ENCODE measurements around the gene LPCAT2. TPM values are rescaled to one million over a fixed set of nuclear protein-coding genes. Genes with fewer than 3 reads are reported as not detected.

The LPCAT2 gene
- polyA plus RNA-seq, 2 of the 4 experiments (the other 2 are of a cell fraction) = 8.0 to 16.3 TPM

GRCh38 chr16:55562936-55563335 is 54.1 kb downstream of the LPCAT2 start:
- ATAC-seq (no peak), DNase-seq (ENCODE audit: low read depth in 1 of 2, low spot score in 1 of 2) (no peak), FAIRE-seq (no peak)
- ChIA-PET CTCF (interaction anchor here (1.6 kb wide), 3 partner anchors 98 to 279 kb away, joined by 5 to 9 read pairs (median 9); no protein-coding TSS in a partner anchor), POLR2A (no interaction called here)
- Histone ChIP-seq H3K4me3 (no peak overlapping the region), H3K27ac (no peak overlapping the region), H3K9me3 (no peaks in the 10 kb centered on the region), H3K4me2 (no peak overlapping the region), H3K4me1 (no peaks in the 10 kb centered on the region)
- whole genome bisulfite sequencing (ENCODE audit: missing lambda C conversion rate) = 80% methylated on average over 1 of the region's 1 CpG
- TF ChIP-seq HES2 (IDR thresholded peaks at IDR 0.05) (no peak), HOXB13 (CRISPR knock-in tag; IDR thresholded peaks at IDR 0.05; ENCODE audit: low read depth) (no peak), PHF8 (IDR thresholded peaks at IDR 0.05; ENCODE audit: borderline replicate concordance, low read depth) (no peak), NPAS2 (CRISPR knock-in tag; IDR thresholded peaks at IDR 0.05; ENCODE audit: borderline replicate concordance) (no peak), CBX8 (IDR thresholded peaks at IDR 0.05) (no peak)

DNA sequence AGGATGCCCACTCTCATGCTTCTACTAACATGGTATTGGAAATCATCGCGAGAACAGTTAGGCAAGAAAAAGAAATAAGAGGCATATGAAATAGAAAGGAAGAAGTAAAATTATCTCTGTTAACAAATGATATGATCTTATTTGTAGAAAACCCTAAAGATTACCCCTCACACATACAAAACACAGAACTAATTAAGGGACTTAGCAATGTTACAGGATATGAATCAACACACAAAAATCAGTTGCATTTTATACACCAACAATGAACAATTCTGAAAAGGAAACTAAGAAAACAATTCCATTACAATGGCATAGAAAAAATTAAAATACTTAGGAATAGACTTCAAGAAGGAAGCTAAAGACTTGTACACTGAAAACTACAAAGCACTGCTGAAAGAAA is 54.9 kb downstream of the LPCAT2 start:
- TF ChIP-seq GATA3 (IDR thresholded peaks at IDR 0.05; ENCODE audit: borderline replicate concordance) (no peak), KDM5A (IDR thresholded peaks at IDR 0.05) (no peak), ZC3H11A (IDR thresholded peaks at IDR 0.05) (no peak), MAZ (IDR thresholded peaks at IDR 0.05; ENCODE audit: borderline replicate concordance, low read depth, low read length) (no peak), JUNB (IDR thresholded peaks at IDR 0.05) (no peak), HEYL (CRISPR knock-in tag; IDR thresholded peaks at IDR 0.05) (no peak), TP53 (CRISPR knock-in tag; IDR thresholded peaks at IDR 0.05) (no peak), EP300 (IDR thresholded peaks at IDR 0.05) (no peak), RNF2 (IDR thresholded peaks at IDR 0.05; ENCODE audit: borderline replicate concordance, low read depth) (no peak)
- Histone ChIP-seq H3K9me3 (no peaks in the 10 kb centered on the region), H3K4me2 (no peak overlapping the region), H3K27ac (no peak overlapping the region), H3K4me3 (no peak overlapping the region), H3K4me1 (no peaks in the 10 kb centered on the region)
- CTCF ChIA-PET = interaction anchor here (1.6 kb wide), 2 partner anchors 99 to 278 kb away, joined by 5 to 9 read pairs; no protein-coding TSS in a partner anchor
- ATAC-seq (no peak), DNase-seq (ENCODE audit: low read depth in 1 of 2, low spot score in 1 of 2) (no peak), FAIRE-seq (peak; percentile 59)
- WGBS (ENCODE audit: missing lambda C conversion rate) = 97% methylated on average over 2 of the region's 2 CpGs
- POLR2A ChIA-PET = no interaction called here

DNA sequence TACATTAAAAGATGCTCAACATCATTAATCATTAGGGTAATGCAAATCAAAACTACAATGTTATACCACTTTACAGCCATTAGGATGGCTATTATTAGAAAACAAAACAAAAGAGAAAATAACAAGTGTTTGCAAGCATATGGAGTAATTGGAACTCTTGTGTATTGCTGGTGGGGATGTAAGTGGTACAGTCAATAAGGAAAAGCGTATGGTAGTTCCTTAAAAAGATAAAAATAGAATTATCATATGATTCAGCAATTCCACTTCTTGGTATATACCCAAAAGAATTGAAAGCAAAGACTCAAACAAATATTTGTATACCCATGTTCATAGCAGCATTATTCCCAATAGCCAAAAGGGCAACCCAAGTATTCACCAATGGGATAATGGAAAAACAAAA is 56.2 kb downstream of the LPCAT2 start:
- ChIA-PET POLR2A (no interaction called here), CTCF (no interaction called here)
- no peak for DNase-seq (ENCODE audit: low read depth in 1 of 2, low spot score in 1 of 2)
- 68% methylated on average over 1 of the region's 1 CpG for WGBS (ENCODE audit: missing lambda C conversion rate)
- ATAC-seq = no peak
- no peaks in the 10 kb centered on the region for H3K9me3 ChIP-seq
- no peak overlapping the region for H3K4me2 ChIP-seq
- TF ChIP-seq CBX2 (IDR thresholded peaks at IDR 0.05; ENCODE audit: borderline replicate concordance, low read depth) (no peak), JUN (IDR thresholded peaks at IDR 0.05) (no peak), KDM1A (IDR thresholded peaks at IDR 0.05; ENCODE audit: low read depth) (no peak), CEBPB (IDR thresholded peaks at IDR 0.05) (no peak), RFX5 (IDR thresholded peaks at IDR 0.05) (no peak), MYC (IDR thresholded peaks at IDR 0.05; ENCODE audit: borderline replicate concordance, low read length) (no peak), HOXB13 (CRISPR knock-in tag; IDR thresholded peaks at IDR 0.05; ENCODE audit: low read depth) (no peak), SMC3 (IDR thresholded peaks at IDR 0.05) (no peak), CHD4 (IDR thresholded peaks at IDR 0.05; ENCODE audit: borderline replicate concordance) (no peak), TFCP2L1 (CRISPR knock-in tag; IDR thresholded peaks at IDR 0.05) (no peak)
- TF ChIP-seq, protein P1, sequence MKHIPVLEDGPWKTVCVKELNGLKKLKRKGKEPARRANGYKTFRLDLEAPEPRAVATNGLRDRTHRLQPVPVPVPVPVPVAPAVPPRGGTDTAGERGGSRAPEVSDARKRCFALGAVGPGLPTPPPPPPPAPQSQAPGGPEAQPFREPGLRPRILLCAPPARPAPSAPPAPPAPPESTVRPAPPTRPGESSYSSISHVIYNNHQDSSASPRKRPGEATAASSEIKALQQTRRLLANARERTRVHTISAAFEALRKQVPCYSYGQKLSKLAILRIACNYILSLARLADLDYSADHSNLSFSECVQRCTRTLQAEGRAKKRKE (CRISPR knock-in tag; IDR thresholded peaks at IDR 0.05; ENCODE audit: low read depth) = no peak
- no peaks in the 10 kb centered on the region for H3K4me1 ChIP-seq
- no peak overlapping the region for H3K27ac ChIP-seq
- no peak overlapping the region for H3K4me3 ChIP-seq
- FAIRE-seq = no peak
